HTERT RPE-1 (cell line): ENCODE measurements around the gene KRTAP4-5.
"Not testable (repeated sequence)": the region's sequence is repeated elsewhere in the genome, so short reads cannot be mapped to it uniquely, and the experiment has no call there.

Experiments
- in situ Hi-C: fragments of 300-500 bp; cut with MboI; formaldehyde crosslinking; loops from 4 replicates; pipeline ENCODE4 v1.14.3; 2020; ENCODE audit warnings: low sequenced_read_pairs

The KRTAP4-5 gene

DNA sequence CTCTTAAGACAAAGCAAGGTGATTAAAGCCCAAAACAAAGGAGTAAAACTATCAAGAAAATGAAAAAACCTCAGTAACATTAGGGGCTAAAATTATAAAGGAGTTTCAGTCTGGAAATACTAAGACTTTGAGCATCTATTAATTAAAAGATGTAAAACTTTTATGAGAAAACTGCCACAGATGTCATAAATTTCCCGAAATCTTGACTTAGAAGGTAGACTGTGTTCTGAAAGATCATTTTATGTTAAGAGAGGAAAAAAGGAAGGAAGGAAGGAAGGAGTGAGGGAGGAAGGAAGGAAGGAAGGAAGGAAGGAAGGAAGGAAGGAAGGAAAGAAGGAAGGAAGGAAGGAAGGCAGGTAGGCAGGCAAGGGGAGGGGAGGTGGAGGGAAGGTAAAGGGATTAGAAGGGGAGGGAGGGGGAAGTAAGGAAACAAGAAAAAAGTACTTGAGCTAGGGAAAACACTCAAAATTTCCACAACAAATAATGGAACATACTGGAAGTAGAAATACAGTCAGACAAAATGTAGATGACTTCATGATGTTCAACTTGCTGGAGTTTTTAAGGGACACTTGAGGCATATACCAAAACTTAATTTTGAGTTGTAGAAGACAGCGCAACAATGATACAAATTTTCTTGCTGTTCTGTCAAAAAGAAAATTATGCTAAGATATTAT is 2.0 kb downstream of the KRTAP4-5 start:
- in situ Hi-C loops = no loop called here

- in situ Hi-C loops = no loop called here
These were observed 4.4 kb downstream of the KRTAP4-5 start for GRCh38 chr17:41145261-41145660.

- in situ Hi-C loops = no loop called here
These were observed 4.8 kb downstream of the KRTAP4-5 start for GRCh38 chr17:41144846-41145245.

- in situ Hi-C loops = no loop called here
These were observed 8.3 kb downstream of the KRTAP4-5 start for GRCh38 chr17:41141361-41141760.

- in situ Hi-C loops = no loop called here
These were observed 9.1 kb downstream of the KRTAP4-5 start, which contains the start of gene KRTAP4-6 for GRCh38 chr17:41140360-41141131. Gene KRTAP4-6, minus strand, starts transcription at chr17:41140544. Its CDS starts 57 bp downstream, at chr17:41140487.

- in situ Hi-C loops = not testable (repeated sequence)
These were observed 9.8 kb downstream of the KRTAP4-5 start for GRCh38 chr17:41139865-41140264.

GRCh38 chr17:41133880-41134735 is 15.5 kb downstream of the KRTAP4-5 start:
- in situ Hi-C loops = no loop called here

GRCh38 chr17:41131979-41132378 is 17.6 kb downstream of the KRTAP4-5 start:
- in situ Hi-C loops = no loop called here

- in situ Hi-C loops = no loop called here
These were observed 22.3 kb downstream of the KRTAP4-5 start for GRCh38 chr17:41127371-41127770.

DNA sequence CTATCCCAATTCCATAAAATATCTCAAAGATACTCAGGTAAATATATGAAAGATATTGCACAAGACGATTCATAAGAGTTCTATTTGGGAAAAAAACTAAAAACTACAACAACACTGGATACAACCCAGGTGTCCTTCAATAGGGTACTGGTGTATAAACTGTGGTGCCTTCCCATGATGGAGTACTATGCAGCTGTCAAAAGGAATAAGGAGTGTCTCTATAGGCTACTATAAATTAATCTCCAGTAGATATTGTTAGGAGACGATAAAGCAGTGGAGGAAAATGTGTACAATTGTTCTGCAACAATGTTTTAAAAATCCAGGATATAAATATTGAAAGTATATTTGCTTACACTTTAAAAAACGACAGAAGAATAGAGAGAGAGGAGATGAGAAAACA is 23.2 kb downstream of the KRTAP4-5 start:
- in situ Hi-C loops = no loop called here

- in situ Hi-C loops = no loop called here
These were observed 24.6 kb downstream of the KRTAP4-5 start for GRCh38 chr17:41125064-41125463.

DNA sequence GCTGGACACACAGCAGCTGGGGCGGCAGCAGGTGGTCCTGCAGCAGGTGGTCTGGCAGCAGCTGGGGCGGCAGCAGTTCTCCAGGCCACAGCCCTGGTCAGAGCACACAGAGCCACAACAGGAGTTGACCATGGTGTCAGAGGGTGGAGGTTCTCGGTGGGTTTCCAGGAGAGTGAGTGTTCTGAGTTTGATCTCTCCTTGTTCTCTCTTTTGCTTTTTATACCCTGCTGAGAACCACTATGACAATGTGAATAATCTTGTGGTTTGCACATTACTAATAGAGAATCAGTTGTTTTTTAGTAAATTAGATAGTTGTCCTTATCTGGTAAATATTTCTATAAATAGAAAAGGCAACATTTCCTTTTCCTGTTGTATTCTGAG is 25.6 kb downstream of the KRTAP4-5 start, which contains the start of gene KRTAP4-12:
Gene KRTAP4-12 (minus strand): TSS at position 192 of the 381 bp plus-strand sequence. CDS start 60 bp downstream, at position 132.
- in situ Hi-C loops = not testable (repeated sequence)

- in situ Hi-C loops = not testable (repeated sequence)
These were observed 26.2 kb downstream of the KRTAP4-5 start for GRCh38 chr17:41123292-41123990.

GRCh38 chr17:41121742-41122141 is 27.9 kb downstream of the KRTAP4-5 start:
- in situ Hi-C loops = no loop called here

DNA sequence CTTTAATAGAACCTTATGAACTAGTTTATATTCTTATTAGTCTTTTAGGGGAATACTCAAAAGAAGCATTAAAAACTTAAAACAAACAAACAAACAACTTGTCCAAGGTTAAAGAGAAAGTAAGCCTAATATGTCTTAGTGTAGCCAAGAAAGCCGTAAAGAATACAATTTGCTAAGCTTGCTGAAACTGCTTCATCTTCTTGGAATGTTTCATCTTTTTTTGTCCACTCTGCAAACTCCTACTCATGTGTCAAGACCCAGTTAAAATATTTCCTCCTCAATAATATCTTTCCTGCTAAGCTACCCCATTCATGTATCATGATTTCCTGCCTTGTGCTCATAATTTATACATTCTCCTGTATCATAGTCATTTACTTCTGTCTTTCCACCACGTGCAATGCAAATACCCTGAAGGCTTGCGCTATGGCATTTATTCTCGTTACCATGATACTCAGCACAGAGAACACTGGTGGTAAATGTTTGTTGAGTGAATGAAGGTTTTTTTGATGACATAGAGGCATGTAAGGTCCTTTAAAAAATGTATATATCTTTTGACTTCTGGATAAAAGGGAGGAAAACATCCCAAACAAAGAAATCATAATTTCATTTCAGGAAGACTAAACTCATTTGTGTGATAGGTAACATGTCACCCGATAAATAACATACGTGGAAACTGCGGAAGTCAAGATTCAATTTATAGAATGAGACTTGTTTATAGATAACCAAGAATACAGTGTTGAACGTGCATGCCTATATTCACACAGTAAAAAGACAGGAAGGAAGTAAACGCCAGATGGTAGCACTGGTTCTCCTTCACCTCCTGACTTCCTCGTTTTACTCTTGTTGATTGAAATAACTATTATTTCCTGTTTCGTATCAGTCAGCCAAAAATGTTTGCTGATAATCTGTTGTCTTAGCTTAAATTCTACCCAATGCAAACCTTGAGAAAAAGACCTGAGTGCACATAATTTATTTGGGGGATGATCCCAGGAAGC is 29.6 kb downstream of the KRTAP4-5 start:
- in situ Hi-C loops = not testable (repeated sequence)

GRCh38 chr17:41118721-41119120 is 30.9 kb downstream of the KRTAP4-5 start:
- in situ Hi-C loops = no loop called here

DNA sequence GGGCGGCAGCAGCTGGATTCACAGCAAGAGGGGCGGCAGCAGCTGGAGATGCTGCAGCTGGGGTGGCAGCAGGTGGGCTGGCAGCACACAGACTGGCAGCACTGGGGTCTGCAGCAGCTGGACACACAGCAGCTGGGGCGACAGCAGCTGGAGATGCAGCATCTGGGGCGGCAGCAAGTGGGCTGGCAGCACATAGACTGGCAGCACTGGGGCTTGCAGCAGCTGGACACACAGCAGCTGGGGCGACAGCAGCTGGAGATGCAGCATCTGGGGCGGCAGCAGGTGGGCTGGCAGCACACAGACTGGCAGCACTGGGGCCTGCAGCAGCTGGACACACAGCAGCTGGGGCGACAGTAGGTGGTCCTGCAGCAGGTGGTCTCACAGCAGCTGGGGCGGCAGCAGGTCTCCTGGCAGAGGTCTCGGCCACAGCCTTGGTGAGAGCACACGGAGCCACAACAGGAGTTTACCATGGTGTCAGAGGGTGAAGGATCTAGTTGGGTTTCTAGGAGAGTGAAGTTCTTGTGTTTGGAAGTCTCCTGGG is 31.7 kb downstream of the KRTAP4-5 start, which contains the start of gene KRTAP4-11:
Gene KRTAP4-11 (minus strand): TSS at position 528 of the 541 bp plus-strand sequence. CDS start 58 bp downstream, at position 470.
- in situ Hi-C loops = not testable (repeated sequence)

DNA sequence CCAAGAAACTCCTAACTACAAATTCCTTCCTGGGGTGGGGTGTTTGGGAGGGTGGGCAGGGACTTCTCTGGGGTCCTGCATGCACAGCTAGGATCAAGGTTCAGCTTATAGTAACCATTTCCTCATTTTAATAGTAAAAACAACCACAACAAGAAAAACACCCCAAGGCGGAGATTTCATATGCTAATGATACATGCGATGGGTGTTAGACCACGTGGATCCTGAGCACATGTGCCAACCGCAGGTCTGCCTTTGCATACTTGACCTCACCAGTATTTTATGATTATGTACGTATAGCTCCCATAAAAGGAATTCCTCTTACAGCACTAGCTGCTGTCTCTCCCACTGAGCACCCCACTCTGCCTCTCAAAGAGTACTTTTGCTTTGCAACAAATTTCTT is 33.3 kb downstream of the KRTAP4-5 start:
- in situ Hi-C loops = no loop called here
